Suppressor macrophage treated with lipopolysaccharide for 4 hours (primary cell): ENCODE results near the gene AQP5.

Source experiments
- DNase-seq: peaks from one replicate; pipeline ENCODE4 v3.0.0-alpha.2; 2020

The AQP5 gene

GRCh38 chr12:49932533-49933130 is 29.0 kb upstream of the AQP5 start:
- no peak for DNase-seq

- no peak for DNase-seq
Measured at GRCh38 chr12:49933796-49934195, 27.9 kb upstream of the AQP5 start.

GRCh38 chr12:49934505-49934904 is 27.2 kb upstream of the AQP5 start:
- no peak for DNase-seq

- DNase-seq, result no peak
Measured at GRCh38 chr12:49936925-49937324, 24.7 kb upstream of the AQP5 start.

GRCh38 chr12:49937639-49938300 is 23.9 kb upstream of the AQP5 start:
- DNase-seq, result no peak

GRCh38 chr12:49939307-49939706 is 22.4 kb upstream of the AQP5 start:
- DNase-seq, result no peak

GRCh38 chr12:49939707-49940106 is 22.0 kb upstream of the AQP5 start:
- DNase-seq, result no peak

GRCh38 chr12:49941556-49942511 is 19.8 kb upstream of the AQP5 start:
- no peak for DNase-seq

GRCh38 chr12:49942512-49942893 is 19.2 kb upstream of the AQP5 start:
- DNase-seq, result no peak

GRCh38 chr12:49942921-49943624 is 18.6 kb upstream of the AQP5 start:
- no peak for DNase-seq

GRCh38 chr12:49943625-49943960 is 18.1 kb upstream of the AQP5 start:
- no peak for DNase-seq

GRCh38 chr12:49944046-49944445 is 17.6 kb upstream of the AQP5 start:
- no peak for DNase-seq

GRCh38 chr12:49944718-49945117 is 17.0 kb upstream of the AQP5 start:
- DNase-seq, result no peak

GRCh38 chr12:49945394-49946080 is 16.1 kb upstream of the AQP5 start:
- DNase-seq, result peak; percentile 86

GRCh38 chr12:49946086-49946485 is 15.6 kb upstream of the AQP5 start:
- no peak for DNase-seq

GRCh38 chr12:49946497-49946896 is 15.2 kb upstream of the AQP5 start:
- no peak for DNase-seq

- no peak for DNase-seq
Measured at GRCh38 chr12:49947593-49948226, 14.0 kb upstream of the AQP5 start.

GRCh38 chr12:49948866-49949845 is 12.5 kb upstream of the AQP5 start:
- DNase-seq, result peak; percentile 79

GRCh38 chr12:49949866-49950265 is 11.8 kb upstream of the AQP5 start:
- no peak for DNase-seq

GRCh38 chr12:49950273-49951251 is 11.1 kb upstream of the AQP5 start, which contains the start of gene AQP2:
Gene AQP2, plus strand, starts transcription at chr12:49950737. Its CDS starts 94 bp downstream, at chr12:49950831.
- no peak for DNase-seq
